K562 (cell line): ENCODE data around the gene RIMS3. TPM values are rescaled to one million over a fixed set of nuclear protein-coding genes. Genes with fewer than 3 reads are reported as not detected.

Experiments used
- ATAC-seq: fragments of 200-7000 bp; cut with Tn5 transposase; 3 replicates; pipeline ENCODE4 v1.9.1; 2020; ENCODE audit warnings: moderate library complexity
- BruUV-seq: library from RNA; stranded (reverse); fragments of 400-500 nt; replicated peaks from 2 replicates; lab custom pipeline; 2021; lab: Mats Ljungman, UMichigan
- CTCF ChIA-PET: fragments of 300-600 bp; formaldehyde crosslinking; extraction: SDS; loops from one replicate; lab custom pipeline; 2021; ENCODE audit warnings: low intra/inter-chr PET ratio; lab: Yijun Ruan, JAX
- POLR2A ChIA-PET: fragments of 300-600, 350-650 bp; sonication (Branson Sonifier 250); formaldehyde crosslinking; extraction: SDS; loops from one replicate; lab custom pipeline; 2021; ENCODE audit warnings: antibody characterized with exemption, inconsistent platforms; lab: Yijun Ruan, JAX
- DNase-seq, 4 experiments: peaks; one replicate each; pipeline versions ENCODE4 v3.0.0 to v3.0.0-alpha.2; 2011 to 2018; ENCODE audit warnings: low spot score in 3 of 4, mixed read lengths in 3 of 4; ENCODE audit errors: extremely low read depth in 1 of 4
- FAIRE-seq: peaks from 2 replicates; lab custom pipeline; 2011; peaks lifted over from hg19 to GRCh38; lab: Jason Lieb, UNC
- H2AFZ ChIP-seq: 2 replicates; pipeline ENCODE4 v1.6.0; 2011; ENCODE audit warnings: low read depth, low read length, control low read depth, inconsistent platforms
- H3K27ac ChIP-seq: fragments of 200-600 bp; 3 replicates; pipeline ENCODE4 v1.8.0; 2011; ENCODE audit warnings: low read depth, mild to moderate bottlenecking, control low read depth, inconsistent platforms, low read length, moderate library complexity, mixed read lengths; ENCODE audit errors: extremely low read depth
- H3K27me3 ChIP-seq, 2 experiments: fragments of 300-600 bp in 1 of 2; 2 replicates in 1 of 2; 3 replicates in 1 of 2; pipeline versions ENCODE4 v1.6.0 to v1.8.0; 2011; ENCODE audit warnings: inconsistent platforms in 2 of 2, low read length in 2 of 2, mild to moderate bottlenecking in 1 of 2, mixed read lengths in 1 of 2, moderate library complexity in 1 of 2; ENCODE audit not compliant: control insufficient read depth in 2 of 2, insufficient read depth in 2 of 2
- H3K36me3 ChIP-seq: fragments of 300-600 bp; 3 replicates; pipeline ENCODE4 v1.8.0; 2011; ENCODE audit warnings: mild to moderate bottlenecking, low read length, inconsistent platforms; ENCODE audit not compliant: control insufficient read depth, insufficient read depth
- H3K4me1 ChIP-seq, 2 experiments: fragments of 200-600 bp in 1 of 2; replicated peaks in 1 of 2; 2 replicates in 1 of 2; 3 replicates in 1 of 2; pipeline versions ENCODE4 v1.5.1 to v1.8.0; 2011; ENCODE audit warnings: inconsistent platforms in 2 of 2, low read length in 2 of 2, mild to moderate bottlenecking in 1 of 2, mixed read lengths in 1 of 2, moderate library complexity in 1 of 2; ENCODE audit not compliant: control insufficient read depth in 2 of 2, insufficient read depth in 2 of 2
- H3K4me2 ChIP-seq: 2 replicates; pipeline ENCODE4 v1.6.1; 2011; ENCODE audit warnings: low read length, control low read depth, inconsistent platforms, mixed read lengths; ENCODE audit not compliant: insufficient read depth
- H3K4me3 ChIP-seq: fragments of 200-600 bp; sonication (generic), shearing (Covaris generic); 2 replicates; pipeline ENCODE4 v1.5.1; 2016; ENCODE audit warnings: control low read depth, inconsistent platforms
- H3K79me2 ChIP-seq: fragments of 200-600 bp; 3 replicates; pipeline ENCODE4 v1.8.0; 2011; ENCODE audit warnings: low read length, inconsistent platforms; ENCODE audit not compliant: control insufficient read depth, insufficient read depth
- H3K9ac ChIP-seq, 2 experiments: 2 replicates each; pipeline versions ENCODE4 v1.6.0 to v1.6.1; 2011; ENCODE audit warnings: low read depth in 2 of 2, low read length in 2 of 2, control low read depth in 1 of 2, inconsistent platforms in 1 of 2, mild to moderate bottlenecking in 1 of 2, mixed read lengths in 1 of 2; ENCODE audit not compliant: insufficient read depth in 1 of 2
- H3K9me1 ChIP-seq: one replicate; pipeline ENCODE4 v1.6.0; 2011; ENCODE audit warnings: inconsistent platforms, mild to moderate bottlenecking, low read length, moderate library complexity; ENCODE audit not compliant: control insufficient read depth, insufficient read depth
- H3K9me3 ChIP-seq: replicated peaks from 2 replicates; pipeline ENCODE4 v1.5.1; 2011; ENCODE audit warnings: low read depth, low read length, inconsistent platforms; ENCODE audit not compliant: control insufficient read depth, insufficient read depth
- H4K20me1 ChIP-seq: replicated peaks from 2 replicates; pipeline ENCODE4 v1.6.1; 2011; ENCODE audit warnings: low read length, inconsistent platforms, mixed read lengths; ENCODE audit not compliant: control insufficient read depth, insufficient read depth
- BDP1 ChIP-seq: IDR thresholded peaks from 3 replicates; pipeline ENCODE4 v1.6.1; 2011; ENCODE audit not compliant: insufficient read length, insufficient read depth
- CBX2 ChIP-seq: fragments of 200-600 bp; sonication (generic); IDR thresholded peaks from one replicate; pipeline ENCODE4 v1.6.1; 2012; ENCODE audit warnings: mild to moderate bottlenecking, low read length, inconsistent platforms; ENCODE audit not compliant: insufficient read depth, poor library complexity, severe bottlenecking
- CCNT2 ChIP-seq: IDR thresholded peaks from 2 replicates; pipeline ENCODE4 v1.6.1; 2011; ENCODE audit warnings: borderline replicate concordance, low read depth, mild to moderate bottlenecking, moderate library complexity, mixed read lengths, low read length; ENCODE audit not compliant: insufficient read length; ENCODE audit errors: extremely low read depth
- EGR1 ChIP-seq: fragments of 450-650 bp; conservative IDR thresholded peaks from 2 replicates; pipeline ENCODE4 v1.6.1; 2017; ENCODE audit warnings: mild to moderate bottlenecking
- GTF2E2 ChIP-seq: fragments of 200-800 bp; sonication (Bioruptor generic); IDR thresholded peaks from 2 replicates; pipeline ENCODE4 v1.6.1; 2016; ENCODE audit warnings: missing genetic modification characterization, missing compliant biosample characterization
- MTF1 ChIP-seq: fragments of 250-450 bp; sonication (Bioruptor Pico); IDR thresholded peaks from 2 replicates; pipeline ENCODE4 v1.9.0; 2021; ENCODE audit warnings: moderate library complexity, mild to moderate bottlenecking, inconsistent platforms, borderline replicate concordance
- MYC ChIP-seq, 2 experiments: fragments of 250-450 bp in 1 of 2; sonication (Bioruptor Pico) in 1 of 2; IDR thresholded peaks; 2 replicates each; pipeline versions ENCODE4 v1.5.1 to v1.6.1; 2012 to 2021; ENCODE audit warnings: low read depth in 2 of 2, borderline replicate concordance in 1 of 2, improper control_type of control experiment in 1 of 2, low read length in 1 of 2, mild to moderate bottlenecking in 1 of 2, moderate library complexity in 1 of 2
- NFIX ChIP-seq: fragments of 250-450 bp; sonication (Bioruptor Pico); IDR thresholded peaks from 2 replicates; pipeline ENCODE4 v1.4.0; 2020; ENCODE audit warnings: low read depth, mild to moderate bottlenecking, moderate library complexity
- NR2C1 ChIP-seq, 2 experiments: fragments of 450-650 bp; IDR thresholded peaks; 2 replicates each; pipeline ENCODE4 v1.6.1; 2017; ENCODE audit warnings: mild to moderate bottlenecking in 2 of 2, antibody characterized with exemption in 1 of 2, inconsistent platforms in 1 of 2, missing compliant biosample characterization in 1 of 2, missing genetic modification characterization in 1 of 2
- PHF8 ChIP-seq: fragments of 200-600 bp; sonication (generic); IDR thresholded peaks from 2 replicates; pipeline ENCODE4 v1.6.1; 2012; ENCODE audit warnings: mixed run types, mild to moderate bottlenecking, inconsistent platforms, low read length, moderate library complexity, borderline replicate concordance
- SRSF1 ChIP-seq: fragments of 200-400 bp; formaldehyde crosslinking; IDR thresholded peaks from 2 replicates; pipeline ENCODE4 v1.6.1; 2017; ENCODE audit warnings: mild to moderate bottlenecking, low read depth, low read length, moderate library complexity
- TBL1XR1 ChIP-seq, 2 experiments: IDR thresholded peaks; 2 replicates each; pipeline ENCODE4 v1.6.1; 2012; ENCODE audit warnings: improper control_type of control experiment in 2 of 2, low read length in 2 of 2, mild to moderate bottlenecking in 1 of 2
- WGBS: fragments of 100-300 bp; shearing (Covaris generic); methylation state at CpG from one replicate; pipeline ENCODE4 v1.1.6; 2016; ENCODE audit warnings: low coverage, mixed read lengths; ENCODE audit not compliant: insufficient coverage; ENCODE audit errors: missing lambda C conversion rate; 5-methylcytosine and 5-hydroxymethylcytosine counted together
- in situ Hi-C: fragments of 300-500 bp; cut with MboI; formaldehyde crosslinking; loops from 4 replicates; pipeline ENCODE4 v1.15.0; 2018; ENCODE audit warnings: inconsistent platforms, mixed read lengths
- intact Hi-C: fragments of 100-400 bp; cut with micrococcal nuclease; formaldehyde crosslinking; loops from 2 replicates; pipeline ENCODE4 v1.14.2; 2022
- polyA plus RNA-seq, 8 experiments: library from polyadenylated mRNA; depleted of rRNA in 4 of 8; stranded (reverse) in 5 of 8; unstranded in 3 of 8; fragments of >200 nt; fragmentation: Nextera tagmentation in 2 of 8; fragmentation: Illumina TruSeq in 1 of 8; extraction: Ambion mirVana in 2 of 8; extraction: Trizol in 1 of 8; gene quantifications; 2 replicates each; pipeline versions ENCODE4 v1.2.1 to v1.2.3, GENCODE V29; 2011 to 2014; ENCODE audit warnings: inconsistent platforms in 1 of 8, missing spikeins in 1 of 8
- total RNA-seq, 7 experiments: library from RNA; depleted of rRNA in 6 of 7; stranded (reverse); fragments of >200 nt in 6 of 7; fragmentation: Illumina TruSeq in 2 of 7; extraction: Trizol in 2 of 7; gene quantifications; 2 replicates each; pipeline versions ENCODE4 v1.2.1 to v1.2.3, GENCODE V29; 2011 to 2021; ENCODE audit warnings: low replicate concordance in 1 of 7
- TF ChIP-seq, protein P1 (sequence below): fragments of 450-650 bp; IDR thresholded peaks from 2 replicates; pipeline ENCODE4 v1.6.1; 2017; ENCODE audit warnings: antibody characterized with exemption, mild to moderate bottlenecking
- TF ChIP-seq, protein P2 (sequence below): fragments of 450-650 bp; IDR thresholded peaks from 2 replicates; pipeline ENCODE4 v1.6.1; 2016
- TF ChIP-seq, protein P3 (sequence below): fragments of 450-650 bp; formaldehyde crosslinking; IDR thresholded peaks from 2 replicates; pipeline ENCODE4 v1.4.0; 2020; ENCODE audit warnings: mild to moderate bottlenecking, moderate library complexity

Gene RIMS3
- total and polyA plus RNA-seq, 9 of the 15 experiments (the other 6 are each of a cell fraction or from before 2014, with no cell fraction given): 0.06 to 1.2 (median 0.59) TPM

DNA sequence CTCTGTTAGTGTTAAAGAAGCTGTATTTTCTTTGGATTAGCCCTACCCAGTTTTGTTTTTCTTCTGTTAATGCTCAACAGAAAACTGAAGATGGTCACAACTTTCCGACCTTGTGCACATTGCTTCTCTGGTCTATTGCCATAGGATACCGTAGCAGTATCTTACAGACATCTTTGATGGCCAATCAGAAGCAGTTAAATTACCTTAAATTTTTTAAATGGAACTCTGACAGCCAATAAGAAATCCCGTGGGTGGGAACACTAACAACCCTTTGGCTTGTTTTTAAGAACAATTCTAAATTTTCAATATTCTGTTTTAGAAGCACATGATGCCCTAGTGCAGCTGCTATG lies 43.2 kb upstream of the RIMS3 start:
- H3K4me2 ChIP-seq: peak overlapping the region; percentile 87
- DNase-seq (peak in 3 of 4 experiments; percentile 80 to 91 (median 83)), FAIRE-seq (no peak), ATAC-seq (peak; percentile 79)
- H3K27ac ChIP-seq: peak overlapping the region; percentile 90
- POLR2A ChIA-PET: interaction anchor here (1.3 to 14.0 kb wide), 4 partner anchors 10 to 24 kb away, joined by 3 to 212 read pairs (median 9); partner anchors contain the start of gene NFYC
- in situ Hi-C loops (no loop called here), intact Hi-C loops (no loop called here)
- no peaks in the 10 kb centered on the region for H4K20me1 ChIP-seq
- H3K4me1 ChIP-seq: peaks cover 0 to 42% of the 10 kb centered on the region in 2 experiments; a peak in 4 of 5 replicates
- H3K9me1 ChIP-seq: no peaks in the 10 kb centered on the region
- TSS peak; percentile 53 for BruUV-seq
- H3K9ac ChIP-seq: peak overlapping the region; percentile 75 to 81; a peak in 2 of 4 replicates
- peak overlapping the region; percentile 49 for H3K4me3 ChIP-seq
- 0% methylated on average over 3 of the region's 3 CpGs for WGBS
- CTCF ChIA-PET: no interaction called here
- peaks cover 90% of the 10 kb centered on the region for H3K79me2 ChIP-seq
- peak overlapping the region; percentile 94 for H2AFZ ChIP-seq
- peaks cover 8% of the 10 kb centered on the region for H3K36me3 ChIP-seq
- no peaks in the 10 kb centered on the region for H3K27me3 ChIP-seq
- H3K9me3 ChIP-seq: no peaks in the 10 kb centered on the region
- TF ChIP-seq CCNT2 (no peak), MTF1 (CRISPR knock-in tag) (no peak), CBX2 (no peak), GTF2E2 (peak; percentile 5), MYC (IDR thresholded peaks at IDR 0.05; ENCODE audit: low read depth, low read length) (peak; percentile 23; the same call in 1 of the 2 replicates), MYC (CRISPR knock-in tag; IDR thresholded peaks at IDR 0.05; ENCODE audit: borderline replicate concordance, low read depth) (no peak), TBL1XR1 (IDR thresholded peaks at IDR 0.05; ENCODE audit: low read length in 2 of 2) (0 out of 4 replicates have a peak, but pooled peaks of 1 of the 2 experiments have one; percentile 2), BDP1 (no peak), PHF8 (peak; percentile 41; the same call in 1 of the 2 replicates), SRSF1 (no peak), NR2C1 (IDR thresholded peaks at IDR 0.05) (no peak), NR2C1 (tag; IDR thresholded peaks at IDR 0.05) (no peak), EGR1 (peak; percentile 61), NFIX (no peak)
- TF ChIP-seq, protein P1, sequence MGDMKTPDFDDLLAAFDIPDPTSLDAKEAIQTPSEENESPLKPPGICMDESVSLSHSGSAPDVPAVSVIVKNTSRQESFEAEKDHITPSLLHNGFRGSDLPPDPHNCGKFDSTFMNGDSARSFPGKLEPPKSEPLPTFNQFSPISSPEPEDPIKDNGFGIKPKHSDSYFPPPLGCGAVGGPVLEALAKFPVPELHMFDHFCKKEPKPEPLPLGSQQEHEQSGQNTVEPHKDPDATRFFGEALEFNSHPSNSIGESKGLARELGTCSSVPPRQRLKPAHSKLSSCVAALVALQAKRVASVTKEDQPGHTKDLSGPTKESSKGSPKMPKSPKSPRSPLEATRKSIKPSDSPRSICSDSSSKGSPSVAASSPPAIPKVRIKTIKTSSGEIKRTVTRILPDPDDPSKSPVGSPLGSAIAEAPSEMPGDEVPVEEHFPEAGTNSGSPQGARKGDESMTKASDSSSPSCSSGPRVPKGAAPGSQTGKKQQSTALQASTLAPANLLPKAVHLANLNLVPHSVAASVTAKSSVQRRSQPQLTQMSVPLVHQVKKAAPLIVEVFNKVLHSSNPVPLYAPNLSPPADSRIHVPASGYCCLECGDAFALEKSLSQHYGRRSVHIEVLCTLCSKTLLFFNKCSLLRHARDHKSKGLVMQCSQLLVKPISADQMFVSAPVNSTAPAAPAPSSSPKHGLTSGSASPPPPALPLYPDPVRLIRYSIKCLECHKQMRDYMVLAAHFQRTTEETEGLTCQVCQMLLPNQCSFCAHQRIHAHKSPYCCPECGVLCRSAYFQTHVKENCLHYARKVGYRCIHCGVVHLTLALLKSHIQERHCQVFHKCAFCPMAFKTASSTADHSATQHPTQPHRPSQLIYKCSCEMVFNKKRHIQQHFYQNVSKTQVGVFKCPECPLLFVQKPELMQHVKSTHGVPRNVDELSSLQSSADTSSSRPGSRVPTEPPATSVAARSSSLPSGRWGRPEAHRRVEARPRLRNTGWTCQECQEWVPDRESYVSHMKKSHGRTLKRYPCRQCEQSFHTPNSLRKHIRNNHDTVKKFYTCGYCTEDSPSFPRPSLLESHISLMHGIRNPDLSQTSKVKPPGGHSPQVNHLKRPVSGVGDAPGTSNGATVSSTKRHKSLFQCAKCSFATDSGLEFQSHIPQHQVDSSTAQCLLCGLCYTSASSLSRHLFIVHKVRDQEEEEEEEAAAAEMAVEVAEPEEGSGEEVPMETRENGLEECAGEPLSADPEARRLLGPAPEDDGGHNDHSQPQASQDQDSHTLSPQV: no peak
- TF ChIP-seq, protein P2, sequence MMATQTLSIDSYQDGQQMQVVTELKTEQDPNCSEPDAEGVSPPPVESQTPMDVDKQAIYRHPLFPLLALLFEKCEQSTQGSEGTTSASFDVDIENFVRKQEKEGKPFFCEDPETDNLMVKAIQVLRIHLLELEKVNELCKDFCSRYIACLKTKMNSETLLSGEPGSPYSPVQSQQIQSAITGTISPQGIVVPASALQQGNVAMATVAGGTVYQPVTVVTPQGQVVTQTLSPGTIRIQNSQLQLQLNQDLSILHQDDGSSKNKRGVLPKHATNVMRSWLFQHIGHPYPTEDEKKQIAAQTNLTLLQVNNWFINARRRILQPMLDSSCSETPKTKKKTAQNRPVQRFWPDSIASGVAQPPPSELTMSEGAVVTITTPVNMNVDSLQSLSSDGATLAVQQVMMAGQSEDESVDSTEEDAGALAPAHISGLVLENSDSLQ: peak; percentile 98; the same call in 1 of the 2 replicates
- TF ChIP-seq, protein P3, sequence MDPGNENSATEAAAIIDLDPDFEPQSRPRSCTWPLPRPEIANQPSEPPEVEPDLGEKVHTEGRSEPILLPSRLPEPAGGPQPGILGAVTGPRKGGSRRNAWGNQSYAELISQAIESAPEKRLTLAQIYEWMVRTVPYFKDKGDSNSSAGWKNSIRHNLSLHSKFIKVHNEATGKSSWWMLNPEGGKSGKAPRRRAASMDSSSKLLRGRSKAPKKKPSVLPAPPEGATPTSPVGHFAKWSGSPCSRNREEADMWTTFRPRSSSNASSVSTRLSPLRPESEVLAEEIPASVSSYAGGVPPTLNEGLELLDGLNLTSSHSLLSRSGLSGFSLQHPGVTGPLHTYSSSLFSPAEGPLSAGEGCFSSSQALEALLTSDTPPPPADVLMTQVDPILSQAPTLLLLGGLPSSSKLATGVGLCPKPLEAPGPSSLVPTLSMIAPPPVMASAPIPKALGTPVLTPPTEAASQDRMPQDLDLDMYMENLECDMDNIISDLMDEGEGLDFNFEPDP (CRISPR knock-in tag): no peak
